NCI-H82 (cell line): Measurements from ENCODE around the gene EHD1.

Source experiments
- DNase-seq: peaks from one replicate; lab custom pipeline; 2025; lab: John Stamatoyannopoulos, UW

Gene EHD1

GRCh38 chr11:64842851-64843685 is 35.4 kb downstream of the EHD1 start:
- no peak for DNase-seq

GRCh38 chr11:64842366-64842759 is 36.1 kb downstream of the EHD1 start:
- no peak for DNase-seq

GRCh38 chr11:64841592-64842365 is 36.6 kb downstream of the EHD1 start:
- DNase-seq, result no peak

- no peak for DNase-seq
These were observed 38.3 kb downstream of the EHD1 start for GRCh38 chr11:64839887-64840782.

GRCh38 chr11:64839335-64839734 is 39.1 kb downstream of the EHD1 start:
- no peak for DNase-seq

- DNase-seq, result no peak
These were observed 39.7 kb downstream of the EHD1 start for GRCh38 chr11:64838600-64839334.

- DNase-seq, result no peak
These were observed 40.5 kb downstream of the EHD1 start for GRCh38 chr11:64837887-64838351.

GRCh38 chr11:64836448-64837072 is 41.9 kb downstream of the EHD1 start:
- DNase-seq, result no peak

GRCh38 chr11:64835616-64836447 is 42.6 kb downstream of the EHD1 start:
- no peak for DNase-seq

- DNase-seq, result no peak
These were observed 43.5 kb downstream of the EHD1 start for GRCh38 chr11:64834723-64835615.

- DNase-seq, result no peak
These were observed 44.2 kb downstream of the EHD1 start for GRCh38 chr11:64834031-64834722.

- no peak for DNase-seq
These were observed 44.9 kb downstream of the EHD1 start for GRCh38 chr11:64833509-64833908.

GRCh38 chr11:64833198-64833502 is 45.3 kb downstream of the EHD1 start:
- DNase-seq, result no peak

GRCh38 chr11:64832467-64833197 is 45.8 kb downstream of the EHD1 start:
- no peak for DNase-seq

GRCh38 chr11:64831411-64831891 is 47.0 kb downstream of the EHD1 start:
- DNase-seq, result no peak

GRCh38 chr11:64829536-64830251 is 48.7 kb downstream of the EHD1 start:
- DNase-seq, result no peak

- no peak for DNase-seq
These were observed 51.0 kb downstream of the EHD1 start for GRCh38 chr11:64827451-64827839.
